ENCODE results near the gene FAM25G. TPM values are rescaled to one million over a fixed set of nuclear protein-coding genes. Genes with fewer than 3 reads are reported as not detected.
"Not testable (repeated sequence)": the region's sequence is repeated elsewhere in the genome, so short reads cannot be mapped to it uniquely, and the experiment has no call there.

The FAM25G gene
- total and polyA plus RNA-seq, 11 donors = not detected

- WGBS, 4 donors = 88 to 100% (median 95%) methylated on average over 1 of the region's 1 CpG
- H3K4me1 ChIP-seq = no peaks in the 10 kb centered on the region
- ATAC-seq = no peak
- TF ChIP-seq POLR2A (IDR thresholded peaks at IDR 0.05) = no peak
- no peak for TF ChIP-seq CTCF (IDR thresholded peaks at IDR 0.05)
- no peak overlapping the region for H3K4me3 ChIP-seq
- no peak for DNase-seq
- H3K36me3 ChIP-seq = no peaks in the 10 kb centered on the region
- no peaks in the 10 kb centered on the region for H3K9me3 ChIP-seq
- peaks cover 0 to 5% (median 0%) of the 10 kb centered on the region in 9 donors for H3K27me3 ChIP-seq
- no peak overlapping the region for H3K27ac ChIP-seq
- intact Hi-C loops (cut with DNase I) = loop anchor here in 1 of 10 donors (10.0 kb wide), 1 partner anchor 93 kb away; no protein-coding TSS in a partner anchor
These were observed 34.0 kb downstream of the FAM25G start for GRCh38 chr10:47457528-47457820.

GRCh38 chr10:47456794-47457527 is 34.5 kb downstream of the FAM25G start:
- peaks cover 0 to 5% (median 0%) of the 10 kb centered on the region in 9 donors for H3K27me3 ChIP-seq
- H3K36me3 ChIP-seq = no peaks in the 10 kb centered on the region
- intact Hi-C loops (cut with DNase I) = loop anchor here in 1 of 10 donors (10.0 kb wide), 1 partner anchor 92 kb away; no protein-coding TSS in a partner anchor
- no peak for ATAC-seq
- DNase-seq = no peak
- H3K4me1 ChIP-seq = no peaks in the 10 kb centered on the region
- no peaks in the 10 kb centered on the region for H3K9me3 ChIP-seq
- H3K27ac ChIP-seq = no peak overlapping the region
- TF ChIP-seq POLR2A (IDR thresholded peaks at IDR 0.05) (no peak), CTCF (IDR thresholded peaks at IDR 0.05) (no peak)
- WGBS, 4 donors = 85 to 89% (median 88%) methylated on average over 5 to 6 of the region's 6 CpGs
- H3K4me3 ChIP-seq = no peak overlapping the region

GRCh38 chr10:47456079-47456785 is 35.3 kb downstream of the FAM25G start:
- WGBS, 4 donors = 64 to 83% (median 73%) methylated on average over 5 to 8 of the region's 8 CpGs
- peaks cover 0 to 5% (median 0%) of the 10 kb centered on the region in 9 donors for H3K27me3 ChIP-seq
- ATAC-seq (no peak), DNase-seq (no peak)
- intact Hi-C loops (cut with DNase I) = loop anchor here in 1 of 10 donors (10.0 kb wide), 1 partner anchor 91 kb away; no protein-coding TSS in a partner anchor
- no peak for TF ChIP-seq CTCF (IDR thresholded peaks at IDR 0.05)
- TF ChIP-seq POLR2A (IDR thresholded peaks at IDR 0.05) = no peak
- H3K36me3 ChIP-seq = no peaks in the 10 kb centered on the region
- no peaks in the 10 kb centered on the region for H3K4me1 ChIP-seq
- H3K9me3 ChIP-seq = no peaks in the 10 kb centered on the region
- no peak overlapping the region for H3K27ac ChIP-seq
- H3K4me3 ChIP-seq = no peak overlapping the region

- DNase-seq, H3K4me1 ChIP-seq, H3K4me3 ChIP-seq, H3K36me3 ChIP-seq, H3K27ac ChIP-seq, H3K27me3 ChIP-seq, H3K9me3 ChIP-seq, ATAC-seq: not testable (repeated sequence)
- WGBS, 4 donors = 70 to 79% (median 77%) methylated on average over 8 to 9 of the region's 9 CpGs
- intact Hi-C loops (cut with DNase I) = loop anchor here in 1 of 10 donors (10.0 kb wide), 1 partner anchor 91 kb away; no protein-coding TSS in a partner anchor
These were observed 36.0 kb downstream of the FAM25G start for GRCh38 chr10:47455350-47456078.
